Chondrocyte (in vitro differentiated cells): ENCODE results near the gene CEP170B. TPM values are rescaled to one million over a fixed set of nuclear protein-coding genes. Genes with fewer than 3 reads are reported as not detected.
"Not testable (repeated sequence)": the region's sequence is repeated elsewhere in the genome, so short reads cannot be mapped to it uniquely, and the experiment has no call there.

Source experiments
- DNase-seq: peaks from one replicate; pipeline ENCODE4 v3.0.0; 2021; ENCODE audit warnings: mixed read lengths, low spot score
- H3K27ac Mint-ChIP-seq: one replicate; pipeline ENCODE4 v1.8.0; 2021; ENCODE audit warnings: mild to moderate bottlenecking, moderate library complexity, mixed read lengths; ENCODE audit not compliant: unreplicated experiment
- H3K27me3 Mint-ChIP-seq: 2 replicates; pipeline ENCODE4 v1.8.0; 2021; ENCODE audit warnings: low read depth, mixed read lengths
- H3K36me3 Mint-ChIP-seq: 2 replicates; pipeline ENCODE4 v1.8.0; 2021; ENCODE audit warnings: low read depth, mixed read lengths
- H3K4me1 Mint-ChIP-seq: 2 replicates; pipeline ENCODE4 v1.8.0; 2021; ENCODE audit warnings: low read depth, mild to moderate bottlenecking, mixed read lengths
- H3K4me3 Mint-ChIP-seq: one replicate; pipeline ENCODE4 v1.8.0; 2021; ENCODE audit warnings: mild to moderate bottlenecking, moderate library complexity, mixed read lengths; ENCODE audit not compliant: unreplicated experiment
- H3K9me3 Mint-ChIP-seq: 2 replicates; pipeline ENCODE4 v1.8.0; 2021; ENCODE audit warnings: low read depth, mixed read lengths
- total RNA-seq: library from RNA; stranded (reverse); gene quantifications from 3 replicates; pipeline ENCODE4 v1.2.1, GENCODE V29; 2021
- TF ChIP-seq, protein P1 (sequence below): fragments of 200-600 bp; sonication (generic); IDR thresholded peaks from 2 replicates; pipeline ENCODE4 v1.5.0; 2021; ENCODE audit warnings: antibody characterized with exemption, mild to moderate bottlenecking, moderate library complexity

Gene CEP170B
- total RNA-seq, 1 donor from 2014 or later = 39.2 TPM

DNA sequence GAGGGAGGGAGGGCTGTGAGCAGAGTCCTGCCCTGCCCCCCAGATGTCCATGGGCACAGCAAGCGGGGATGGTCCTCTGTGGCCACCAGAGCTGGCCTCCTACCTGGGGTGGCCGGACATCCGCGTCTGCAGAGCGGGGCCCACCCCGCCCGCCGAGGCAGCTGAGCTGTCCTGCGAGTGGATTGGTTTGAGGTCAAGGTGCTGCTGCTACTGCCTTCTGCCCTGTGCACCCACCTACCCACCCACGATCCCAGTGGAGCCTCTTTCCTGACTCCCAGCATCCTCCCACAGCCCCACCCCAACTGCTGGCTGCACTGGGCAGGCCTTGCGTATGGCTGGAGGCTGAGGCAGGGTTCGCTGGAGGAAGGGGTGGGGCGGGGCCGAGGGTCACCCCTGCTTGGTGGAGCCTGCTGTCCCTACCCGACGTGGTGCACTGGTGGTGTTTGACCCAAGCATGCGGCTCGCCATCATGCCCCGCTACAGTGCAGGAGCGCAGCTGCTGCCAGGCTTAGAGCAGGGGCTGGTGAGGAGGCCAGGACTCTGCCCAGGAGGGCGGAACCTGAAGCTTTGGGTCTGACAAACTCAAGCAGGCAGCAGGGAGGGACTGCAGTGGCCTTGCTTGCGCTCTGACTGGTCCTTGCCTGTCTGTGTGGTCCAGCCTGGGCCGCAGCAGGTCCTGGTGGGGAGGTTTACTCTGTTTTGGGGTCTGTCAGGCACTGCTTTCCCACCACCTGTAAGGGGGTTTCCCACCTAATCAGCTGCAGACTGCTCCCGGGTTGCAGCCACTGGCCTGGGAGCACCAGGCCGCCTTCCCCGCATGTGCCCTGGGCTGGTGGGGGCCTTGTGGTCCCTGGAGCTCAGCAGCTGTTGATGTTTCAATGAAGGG lies 23.7 kb downstream of the CEP170B start:
- Mint-ChIP-seq H3K36me3 (peaks cover 2% of the 10 kb centered on the region), H3K27ac (no peak overlapping the region), H3K4me1 (no peaks in the 10 kb centered on the region), H3K27me3 (no peaks in the 10 kb centered on the region), H3K9me3 (no peaks in the 10 kb centered on the region), H3K4me3 (no peak overlapping the region)
- TF ChIP-seq, protein P1, sequence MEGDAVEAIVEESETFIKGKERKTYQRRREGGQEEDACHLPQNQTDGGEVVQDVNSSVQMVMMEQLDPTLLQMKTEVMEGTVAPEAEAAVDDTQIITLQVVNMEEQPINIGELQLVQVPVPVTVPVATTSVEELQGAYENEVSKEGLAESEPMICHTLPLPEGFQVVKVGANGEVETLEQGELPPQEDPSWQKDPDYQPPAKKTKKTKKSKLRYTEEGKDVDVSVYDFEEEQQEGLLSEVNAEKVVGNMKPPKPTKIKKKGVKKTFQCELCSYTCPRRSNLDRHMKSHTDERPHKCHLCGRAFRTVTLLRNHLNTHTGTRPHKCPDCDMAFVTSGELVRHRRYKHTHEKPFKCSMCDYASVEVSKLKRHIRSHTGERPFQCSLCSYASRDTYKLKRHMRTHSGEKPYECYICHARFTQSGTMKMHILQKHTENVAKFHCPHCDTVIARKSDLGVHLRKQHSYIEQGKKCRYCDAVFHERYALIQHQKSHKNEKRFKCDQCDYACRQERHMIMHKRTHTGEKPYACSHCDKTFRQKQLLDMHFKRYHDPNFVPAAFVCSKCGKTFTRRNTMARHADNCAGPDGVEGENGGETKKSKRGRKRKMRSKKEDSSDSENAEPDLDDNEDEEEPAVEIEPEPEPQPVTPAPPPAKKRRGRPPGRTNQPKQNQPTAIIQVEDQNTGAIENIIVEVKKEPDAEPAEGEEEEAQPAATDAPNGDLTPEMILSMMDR = no peak
- peak; percentile 93 for DNase-seq

- H3K4me3 Mint-ChIP-seq = no peak overlapping the region
- no peaks in the 10 kb centered on the region for H3K9me3 Mint-ChIP-seq
- no peaks in the 10 kb centered on the region for H3K4me1 Mint-ChIP-seq
- TF ChIP-seq, protein P1 = no peak
- peak; percentile 88 for DNase-seq
- no peaks in the 10 kb centered on the region for H3K27me3 Mint-ChIP-seq
- H3K36me3 Mint-ChIP-seq = peaks cover 2% of the 10 kb centered on the region
- H3K27ac Mint-ChIP-seq = no peak overlapping the region
Measured at GRCh38 chr14:104889375-104889757, 24.3 kb downstream of the CEP170B start.

GRCh38 chr14:104890292-104890691 lies 25.2 kb downstream of the CEP170B start:
- not testable (repeated sequence) for H3K4me1 Mint-ChIP-seq, DNase-seq, H3K9me3 Mint-ChIP-seq, H3K4me3 Mint-ChIP-seq, H3K27me3 Mint-ChIP-seq, H3K27ac Mint-ChIP-seq, H3K36me3 Mint-ChIP-seq

DNA sequence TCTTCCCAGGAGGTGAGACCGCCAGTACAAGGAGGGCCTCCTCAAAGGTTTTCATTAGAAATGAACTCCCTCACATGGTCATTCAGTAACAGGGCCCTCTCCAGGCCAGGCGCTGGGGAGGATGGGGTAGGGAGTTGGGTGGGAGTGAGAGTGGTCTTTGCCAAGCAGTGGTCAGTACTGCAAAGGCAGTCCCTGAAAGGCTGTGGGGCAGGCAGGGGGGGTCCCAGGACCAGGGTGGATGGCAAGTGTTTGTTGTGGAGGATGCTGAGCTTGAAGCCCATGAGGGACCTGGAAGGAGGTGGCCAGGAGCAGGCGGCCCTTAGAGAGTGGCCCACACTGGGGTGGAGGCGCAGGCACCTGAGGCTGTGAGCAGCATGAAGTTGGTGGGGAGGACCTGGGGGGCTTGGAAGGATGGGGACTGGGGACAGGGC lies 26.1 kb downstream of the CEP170B start:
- DNase-seq = no peak
- Mint-ChIP-seq H3K4me1 (no peaks in the 10 kb centered on the region), H3K27ac (no peak overlapping the region), H3K36me3 (no peaks in the 10 kb centered on the region), H3K4me3 (no peak overlapping the region), H3K27me3 (no peaks in the 10 kb centered on the region), H3K9me3 (no peaks in the 10 kb centered on the region)
- TF ChIP-seq, protein P1 = no peak

GRCh38 chr14:104891664-104892530 lies 26.8 kb downstream of the CEP170B start:
- Mint-ChIP-seq H3K4me3 (no peak overlapping the region), H3K36me3 (no peaks in the 10 kb centered on the region)

More at GRCh38 chr14:104891664-104892530, 26.8 kb downstream of the CEP170B start:
- Mint-ChIP-seq H3K4me1 (peaks cover 4% of the 10 kb centered on the region), H3K9me3 (no peaks in the 10 kb centered on the region), H3K27ac (no peak overlapping the region), H3K27me3 (no peaks in the 10 kb centered on the region)
- no peak for DNase-seq
- TF ChIP-seq, protein P1 = no peak
